Middle frontal gyrus (tissue), 1 donor: ENCODE measurements around the gene HACD4.
"Not testable (repeated sequence)": the region's sequence is repeated elsewhere in the genome, so short reads cannot be mapped to it uniquely, and the experiment has no call there.

Experiments
- DNase-seq: peaks from one replicate; pipeline ENCODE4 v3.0.0-alpha.2; 2015; ENCODE audit warnings: low spot score; ENCODE audit errors: extremely low spot score

The HACD4 gene

DNA sequence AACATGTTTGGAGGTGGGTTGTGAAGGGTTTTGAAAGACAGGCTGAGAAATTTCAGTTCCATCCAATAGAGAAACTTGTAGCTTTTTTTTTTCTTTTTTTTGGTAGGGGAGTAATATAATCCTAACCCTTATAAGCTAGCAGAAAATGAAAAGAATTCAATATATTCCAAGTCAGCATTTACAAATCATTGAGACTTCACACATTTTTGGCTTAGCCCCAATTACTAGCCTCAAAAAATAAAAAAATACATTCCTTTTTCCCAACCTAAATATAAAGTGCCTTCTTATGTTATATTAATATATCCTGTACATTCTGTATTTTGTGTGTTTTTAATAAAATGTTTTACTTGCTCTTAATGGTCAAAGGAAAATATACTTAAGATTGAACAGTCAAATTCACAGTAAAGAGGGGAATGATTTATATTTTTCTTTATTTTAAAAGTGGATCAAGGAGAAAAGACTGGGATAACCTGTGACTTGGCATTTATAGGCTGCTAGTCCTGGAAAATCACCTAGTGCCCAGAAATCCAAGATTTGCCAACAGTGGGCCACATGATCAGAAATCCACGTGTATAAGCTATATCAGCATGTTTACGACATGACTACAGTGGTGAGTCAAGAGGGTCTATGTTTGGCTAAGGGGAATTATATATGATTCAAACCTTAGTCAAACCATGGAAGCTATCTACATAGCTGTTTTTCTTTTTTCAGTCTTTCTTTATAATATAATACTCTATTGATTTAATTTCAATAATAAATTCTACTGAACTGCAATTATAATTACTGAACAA, 14.5 kb downstream of the HACD4 start:
- no peak for DNase-seq

DNA sequence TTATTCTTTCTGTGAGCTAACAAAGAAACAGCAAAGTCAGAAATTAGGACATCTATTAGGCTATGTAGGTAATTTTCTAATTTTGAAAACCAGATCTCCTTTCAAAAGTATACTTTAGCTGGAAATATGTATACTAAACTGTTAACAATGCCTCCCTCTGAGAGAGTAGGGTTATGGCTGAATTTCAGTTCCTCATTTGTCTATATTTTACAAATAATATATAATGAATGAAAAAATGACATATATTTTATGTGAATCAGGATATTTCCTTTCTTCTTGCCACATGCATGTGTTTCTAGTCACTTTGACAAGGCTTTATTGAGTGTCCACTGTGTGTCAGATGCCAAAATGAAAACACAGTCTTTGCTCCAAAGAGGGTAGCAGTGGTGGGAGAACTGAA, 15.4 kb downstream of the HACD4 start:
- DNase-seq = no peak

DNA sequence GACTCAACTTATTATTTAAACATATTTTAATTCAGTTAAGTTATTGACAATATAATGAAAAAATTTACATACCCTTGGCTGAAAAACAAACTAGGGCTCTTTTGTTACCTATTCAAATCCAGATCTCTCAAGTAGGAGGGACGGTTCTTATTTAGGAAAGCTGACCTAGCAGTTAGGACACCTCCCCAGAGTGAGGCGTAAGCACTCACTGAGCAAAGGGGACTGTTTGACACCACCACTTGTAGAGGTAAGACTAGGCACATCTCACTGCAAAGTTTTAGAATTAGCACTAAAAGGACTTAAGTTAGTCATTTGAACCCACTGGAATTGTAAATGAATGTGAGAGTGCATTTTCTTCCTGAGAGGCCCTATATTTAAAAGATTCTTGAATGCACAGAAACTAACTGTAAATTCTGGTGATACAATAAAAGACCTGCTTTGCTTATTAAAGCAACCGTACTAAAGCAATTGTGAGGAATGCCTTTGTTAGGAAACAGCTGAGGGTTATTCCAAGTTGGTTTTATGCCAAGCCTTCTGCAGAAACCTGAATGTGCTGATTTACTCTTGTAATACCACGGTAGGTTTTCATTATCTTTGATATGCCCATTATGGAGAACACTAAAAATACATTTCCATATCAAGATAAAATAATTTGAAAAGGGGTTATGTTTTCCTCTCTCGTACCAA, 16.2 kb downstream of the HACD4 start:
- DNase-seq = no peak

DNA sequence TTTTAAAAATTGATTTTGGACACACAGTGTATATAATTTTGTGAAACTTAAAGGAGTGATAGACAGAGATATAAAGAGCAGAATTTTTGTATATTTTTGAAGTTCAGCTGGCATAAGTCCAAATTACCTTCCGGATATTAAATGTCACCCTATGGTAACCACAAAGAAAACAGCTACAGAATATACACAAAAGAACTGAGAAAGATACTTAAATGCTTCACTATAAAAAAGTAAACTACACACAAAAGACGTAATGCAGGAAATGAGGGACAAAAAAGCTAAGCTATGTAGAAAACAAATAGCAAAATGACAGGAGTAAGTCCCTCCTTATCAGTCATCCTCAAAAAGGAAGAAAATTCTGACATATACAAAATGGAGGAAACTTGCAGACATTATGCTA, 29.4 kb downstream of the HACD4 start:
- DNase-seq = no peak

DNA sequence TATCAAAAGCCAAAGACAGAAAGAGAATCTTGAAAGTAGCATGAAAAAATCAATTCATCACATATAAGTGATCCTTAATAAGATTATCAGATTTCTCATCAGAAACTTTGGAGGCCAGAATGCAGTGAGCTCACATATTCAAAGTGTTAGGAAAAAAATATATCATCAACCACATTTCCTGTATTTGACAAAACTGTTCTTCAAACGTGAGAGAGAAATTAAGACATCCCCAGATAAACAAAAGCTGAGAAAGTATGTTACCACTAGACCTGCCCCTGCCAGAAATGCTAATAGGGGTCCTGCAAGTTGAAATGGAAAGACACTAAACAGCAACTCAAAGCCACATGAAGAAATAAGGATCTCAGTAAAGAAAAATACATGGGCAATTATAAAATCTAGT, 29.9 kb downstream of the HACD4 start:
- DNase-seq = no peak

DNA sequence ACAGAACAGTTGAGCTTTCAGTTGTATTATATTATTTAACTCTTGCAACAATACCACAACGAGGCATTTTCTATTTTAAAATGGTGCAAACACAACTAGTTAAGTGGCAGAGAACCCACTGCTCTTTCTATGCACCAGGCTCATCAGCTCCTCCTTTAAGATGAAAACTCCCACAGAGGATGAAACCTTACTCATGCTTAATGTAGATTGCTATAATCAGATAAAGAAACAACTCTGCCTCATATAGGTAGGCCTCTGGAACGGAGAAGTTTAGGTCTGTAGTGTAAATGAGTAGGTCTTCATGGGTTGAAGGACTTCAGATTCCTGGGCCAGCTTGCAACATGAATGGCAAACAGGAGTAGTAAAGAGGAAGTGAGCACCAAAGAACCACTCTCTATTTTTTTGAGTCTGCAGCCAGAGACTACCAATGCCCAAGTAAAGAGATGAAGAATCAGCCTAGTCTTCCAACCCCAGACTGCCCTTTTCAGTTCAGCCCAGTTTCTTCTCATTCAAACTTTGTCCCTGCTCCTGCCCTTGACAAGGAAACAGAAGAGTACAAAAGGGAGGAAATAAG, 33.9 kb downstream of the HACD4 start:
- no peak for DNase-seq

DNA sequence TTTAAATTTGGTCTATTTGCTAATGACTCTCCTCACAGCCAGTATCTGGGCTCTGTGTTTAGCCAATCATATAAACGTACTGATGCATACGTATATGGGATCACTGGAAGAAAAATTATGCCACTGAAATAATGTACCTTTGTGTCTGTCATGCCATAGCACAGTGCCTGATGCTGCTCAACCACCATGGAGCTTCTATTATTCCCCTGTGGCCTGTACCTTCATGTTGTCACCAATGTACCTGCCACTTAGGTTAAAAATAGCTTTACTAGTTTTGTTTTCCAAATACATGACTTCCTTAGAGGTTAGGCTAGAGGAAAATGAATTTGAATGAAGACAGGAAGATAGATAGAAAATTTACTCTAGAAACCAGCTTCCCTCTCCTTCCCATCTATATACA, 34.6 kb downstream of the HACD4 start:
- DNase-seq = no peak

DNA sequence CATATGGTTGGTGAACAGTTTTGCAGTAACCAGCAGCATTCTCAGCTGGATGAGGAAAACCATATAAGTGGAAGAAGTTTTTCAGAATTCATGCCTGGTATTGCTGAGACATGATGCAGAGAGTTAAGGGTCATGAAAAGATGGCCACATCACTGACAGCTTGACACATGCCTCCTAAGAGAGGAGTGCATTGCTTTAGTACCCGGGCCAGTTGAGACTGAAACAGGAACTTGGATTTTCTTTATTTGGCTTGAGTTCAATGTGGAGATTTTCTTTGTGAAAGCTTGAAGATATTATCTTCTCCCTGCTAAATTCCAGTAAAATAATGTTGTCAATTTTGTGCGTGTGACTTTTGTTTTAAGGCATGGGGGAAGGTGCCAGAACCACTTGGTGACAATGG, 35.8 kb downstream of the HACD4 start:
- DNase-seq = no peak

DNA sequence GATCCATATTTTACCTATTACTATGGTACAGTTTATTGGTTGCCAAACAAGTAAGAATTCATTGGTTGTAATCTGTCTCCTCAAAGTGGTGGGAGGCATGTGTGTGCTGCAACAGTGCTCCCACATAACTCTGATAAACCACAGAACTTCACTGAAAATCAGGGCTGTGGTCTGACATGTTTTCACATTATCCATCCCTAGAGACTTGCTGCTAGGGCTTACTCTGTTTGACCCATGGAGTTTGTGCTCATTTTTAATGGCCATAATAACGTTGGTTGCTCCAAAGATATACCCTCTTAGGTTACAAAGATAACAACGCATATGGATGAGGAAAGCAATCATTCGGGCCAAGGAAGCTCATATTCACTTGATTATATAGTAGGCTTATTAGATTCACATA, 37.0 kb downstream of the HACD4 start:
- no peak for DNase-seq

DNA sequence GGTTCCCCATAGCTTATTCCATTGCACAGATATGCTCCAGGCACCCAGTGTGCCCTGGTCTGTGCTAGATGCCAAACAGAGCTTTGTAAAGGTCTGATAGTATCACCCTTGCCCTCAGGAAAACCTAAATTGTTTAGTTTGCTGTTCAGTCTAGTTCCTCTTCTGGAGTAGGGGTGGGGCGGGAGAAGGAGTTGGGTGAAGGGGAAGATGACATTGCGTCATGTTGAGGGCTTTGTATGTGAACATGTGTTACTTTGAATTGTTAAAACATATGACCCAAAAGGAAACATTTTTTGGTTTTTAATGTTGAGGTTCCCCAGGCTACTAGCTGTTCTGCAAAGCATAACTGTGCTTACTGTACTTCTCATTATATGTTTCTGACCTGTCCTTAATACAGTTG, 40.6 kb downstream of the HACD4 start:
- no peak for DNase-seq

DNA sequence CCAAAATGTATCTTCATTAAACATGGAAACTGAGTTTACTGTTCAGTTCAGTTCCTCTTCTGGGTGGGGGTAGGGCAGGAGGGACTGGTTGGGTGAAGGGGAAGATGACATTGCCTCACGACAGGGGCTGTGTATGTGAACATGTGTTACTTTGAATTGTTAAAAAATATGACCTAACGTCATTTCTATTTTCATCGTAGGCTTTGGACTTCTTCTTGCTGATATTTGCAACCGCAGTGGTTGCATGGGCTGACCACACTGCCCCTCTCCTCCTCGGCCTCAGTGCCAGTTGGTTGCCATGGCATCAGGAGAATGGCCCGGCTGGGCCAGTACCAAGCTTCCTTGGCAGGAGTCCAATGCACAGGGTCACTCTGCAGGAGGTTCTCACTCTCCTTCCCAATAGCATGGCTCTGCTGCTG, 41.5 kb downstream of the HACD4 start:
- DNase-seq = peak; percentile 27

DNA sequence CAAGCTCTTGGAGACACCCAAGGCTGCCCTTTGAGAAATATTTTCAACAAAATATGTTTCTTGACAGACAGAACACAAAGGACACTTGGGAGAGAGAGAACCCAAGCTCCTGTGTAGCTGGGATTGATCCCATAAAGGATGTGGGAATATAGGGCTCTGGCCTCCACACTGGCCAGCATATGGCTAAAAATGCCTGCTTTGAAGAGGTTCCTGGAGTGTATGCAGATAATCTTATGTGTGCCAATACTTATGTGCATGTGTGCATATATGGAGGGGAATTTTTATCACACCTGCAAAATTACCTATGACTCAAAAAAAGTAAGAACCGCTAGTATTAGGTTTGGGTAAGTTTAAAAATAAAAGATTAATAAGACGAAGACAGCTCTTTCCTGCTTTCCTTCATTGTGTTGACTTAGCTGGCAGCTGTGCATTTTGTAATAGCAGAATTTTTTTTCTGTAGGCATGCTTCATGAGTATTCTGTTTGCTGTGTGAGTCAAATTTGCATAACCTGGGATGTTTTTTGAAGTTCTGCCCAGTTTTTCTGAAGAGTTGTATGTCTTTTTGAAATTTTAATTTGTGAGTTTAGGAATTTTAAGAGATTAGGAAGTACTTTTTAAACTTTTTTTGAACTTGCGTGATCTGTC, 42.6 kb downstream of the HACD4 start:
- no peak for DNase-seq

DNA sequence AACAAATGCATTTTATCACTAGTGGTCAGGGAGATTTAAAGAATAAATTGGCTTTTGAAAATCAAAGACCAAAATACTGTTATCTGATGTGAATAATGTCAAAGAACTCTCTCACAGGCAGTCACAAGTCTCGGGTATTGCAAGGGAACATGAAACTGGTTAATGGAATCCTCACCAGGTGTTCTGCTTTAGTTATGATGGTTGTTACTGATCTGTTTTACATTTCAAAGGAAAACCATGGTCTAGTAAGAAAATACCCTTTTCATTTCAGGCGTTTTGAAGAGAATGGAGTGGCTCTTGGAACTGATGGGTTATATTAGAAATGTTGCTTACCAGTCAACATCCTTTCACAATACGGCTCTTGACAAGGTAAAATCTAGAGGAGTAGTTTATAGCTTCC, 43.4 kb downstream of the HACD4 start:
- no peak for DNase-seq

DNA sequence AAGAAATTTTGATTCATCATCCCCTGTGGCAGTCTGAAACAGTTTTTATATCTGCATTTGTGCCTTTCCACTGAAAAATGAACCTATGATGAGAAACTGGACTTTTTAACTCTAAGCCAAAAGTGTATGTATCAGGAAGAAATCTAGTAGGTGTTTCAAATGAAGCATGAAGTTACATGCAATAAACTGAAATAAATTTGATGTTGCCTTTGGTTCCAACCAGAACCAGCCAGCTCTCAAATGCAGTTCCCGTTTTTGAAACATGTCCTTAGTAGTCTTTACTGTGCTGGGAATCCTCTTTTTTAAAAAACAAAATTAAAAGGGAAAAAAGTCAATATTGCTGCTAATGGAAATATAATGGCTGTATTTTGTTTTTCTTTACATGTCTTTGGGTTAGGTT, 43.9 kb downstream of the HACD4 start:
- DNase-seq = no peak

DNA sequence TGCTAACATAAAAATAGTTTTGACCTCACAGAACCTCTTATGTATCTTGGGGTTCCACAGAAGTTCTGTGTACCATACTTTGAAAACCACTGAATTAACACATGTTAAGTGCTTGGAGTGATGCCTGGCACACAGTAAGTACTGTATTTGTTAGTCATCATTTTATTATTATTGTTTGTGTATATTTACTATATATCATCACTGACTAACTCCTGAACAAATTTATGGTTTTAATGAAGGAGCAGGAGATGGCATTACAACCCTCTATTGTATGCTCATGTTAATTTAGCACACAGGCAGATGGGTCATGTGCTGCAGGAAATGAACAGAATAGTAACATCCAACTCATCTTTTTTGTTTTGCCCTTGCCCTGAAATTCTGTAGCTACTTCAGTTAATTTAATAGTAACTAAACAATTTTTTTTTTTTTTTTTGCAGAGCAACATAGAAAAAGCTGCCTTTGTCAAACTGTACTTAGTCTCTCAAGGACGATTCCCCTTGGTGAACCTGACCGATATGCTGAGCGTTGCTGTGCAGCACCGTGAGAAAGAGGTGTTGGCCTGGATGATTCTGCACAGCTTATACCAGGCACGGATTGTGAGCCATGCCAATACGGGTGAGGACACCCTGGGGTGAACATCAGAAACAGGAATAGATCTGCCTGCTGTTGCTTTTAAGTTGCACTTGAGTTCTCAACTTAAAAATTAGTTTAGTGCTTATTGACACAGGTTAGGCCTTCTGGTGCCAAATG, 45.4 kb downstream of the HACD4 start:
- no peak for DNase-seq

DNA sequence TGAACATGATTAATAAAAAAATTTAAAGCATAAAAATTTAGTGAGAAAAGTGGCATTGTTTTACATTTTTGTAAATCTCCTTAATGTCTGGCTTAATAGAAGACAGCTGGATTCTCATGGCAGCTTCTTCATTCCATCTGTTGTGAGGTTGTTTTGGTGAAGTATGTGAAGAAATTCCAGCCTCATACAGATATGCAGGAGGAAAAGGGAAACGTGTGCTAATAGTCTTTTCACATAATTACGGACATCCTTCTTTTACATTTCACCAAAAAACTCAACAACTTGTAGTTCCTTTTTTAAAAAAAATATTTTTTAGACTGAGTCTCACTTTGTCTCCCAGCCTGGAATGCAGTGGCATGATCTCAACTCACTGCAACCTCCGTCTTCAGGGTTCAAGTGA, 46.9 kb downstream of the HACD4 start:
- DNase-seq = no peak

DNA sequence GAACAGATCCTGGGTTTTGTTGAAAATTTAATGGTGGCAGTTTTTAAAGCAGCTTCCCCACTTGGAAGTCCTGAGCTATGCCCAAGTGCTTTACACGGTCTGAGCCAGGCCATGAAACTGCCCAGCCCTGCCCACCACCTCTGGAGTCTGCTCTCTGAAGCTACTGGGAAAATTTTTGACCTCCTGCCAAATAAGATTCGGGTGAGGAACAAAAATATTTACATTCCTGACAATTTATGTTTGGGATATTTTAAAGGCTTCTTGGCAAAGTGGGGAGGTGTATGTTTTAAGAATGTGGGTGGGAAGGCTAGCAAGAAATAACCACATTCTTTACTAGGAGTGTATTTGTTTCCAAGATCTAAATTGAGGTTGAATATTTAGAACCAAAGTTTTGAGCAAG, 50.0 kb downstream of the HACD4 start:
- DNase-seq = no peak

DNA sequence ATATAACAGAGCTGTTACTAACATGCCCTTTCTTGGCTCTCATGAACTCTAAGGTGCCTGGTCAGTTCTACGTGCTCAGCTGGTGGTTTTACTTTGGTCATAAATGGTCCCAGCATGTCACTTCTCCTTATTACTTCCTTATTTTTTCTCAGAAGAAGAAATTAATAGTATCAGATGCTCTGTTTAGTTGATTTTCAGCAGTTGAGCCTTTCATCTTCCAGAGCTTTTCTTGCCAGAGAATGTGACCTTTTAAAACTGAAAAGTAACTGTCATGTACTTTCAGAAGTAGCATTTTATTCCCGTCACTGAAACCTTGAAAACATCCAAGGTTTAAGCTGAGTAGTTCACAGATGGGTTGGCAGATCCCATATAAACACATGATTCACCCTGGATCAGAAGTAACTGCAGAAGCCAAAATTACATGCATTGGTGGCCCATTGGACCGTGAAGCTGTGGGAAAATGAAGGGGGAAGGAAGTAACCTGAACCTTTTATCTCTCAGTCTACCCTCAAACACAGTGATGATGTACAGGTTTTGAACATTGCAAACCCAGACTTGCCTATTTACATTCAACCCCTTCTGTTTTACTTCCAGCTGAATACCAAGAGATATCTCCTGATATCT, 50.5 kb downstream of the HACD4 start:
- DNase-seq = no peak

DNA sequence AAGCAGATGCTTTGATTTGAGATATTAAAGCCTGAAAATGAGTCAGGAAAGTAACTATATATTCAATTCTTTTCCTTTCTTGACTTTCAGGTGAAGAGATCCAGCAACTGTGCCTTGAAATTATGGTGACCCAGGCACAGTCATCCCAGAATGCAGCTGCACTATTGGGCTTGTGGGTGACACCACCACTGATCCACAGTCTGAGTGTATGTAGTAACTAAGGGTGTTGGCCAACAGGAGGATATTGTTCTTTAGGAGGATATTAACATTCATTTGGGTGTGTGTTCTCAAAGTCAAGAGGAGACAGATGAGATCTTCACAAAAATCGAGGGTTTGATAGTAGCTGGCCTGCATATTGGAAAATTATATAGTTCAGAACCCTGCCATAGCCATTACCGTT, 53.2 kb downstream of the HACD4 start:
- no peak for DNase-seq

DNA sequence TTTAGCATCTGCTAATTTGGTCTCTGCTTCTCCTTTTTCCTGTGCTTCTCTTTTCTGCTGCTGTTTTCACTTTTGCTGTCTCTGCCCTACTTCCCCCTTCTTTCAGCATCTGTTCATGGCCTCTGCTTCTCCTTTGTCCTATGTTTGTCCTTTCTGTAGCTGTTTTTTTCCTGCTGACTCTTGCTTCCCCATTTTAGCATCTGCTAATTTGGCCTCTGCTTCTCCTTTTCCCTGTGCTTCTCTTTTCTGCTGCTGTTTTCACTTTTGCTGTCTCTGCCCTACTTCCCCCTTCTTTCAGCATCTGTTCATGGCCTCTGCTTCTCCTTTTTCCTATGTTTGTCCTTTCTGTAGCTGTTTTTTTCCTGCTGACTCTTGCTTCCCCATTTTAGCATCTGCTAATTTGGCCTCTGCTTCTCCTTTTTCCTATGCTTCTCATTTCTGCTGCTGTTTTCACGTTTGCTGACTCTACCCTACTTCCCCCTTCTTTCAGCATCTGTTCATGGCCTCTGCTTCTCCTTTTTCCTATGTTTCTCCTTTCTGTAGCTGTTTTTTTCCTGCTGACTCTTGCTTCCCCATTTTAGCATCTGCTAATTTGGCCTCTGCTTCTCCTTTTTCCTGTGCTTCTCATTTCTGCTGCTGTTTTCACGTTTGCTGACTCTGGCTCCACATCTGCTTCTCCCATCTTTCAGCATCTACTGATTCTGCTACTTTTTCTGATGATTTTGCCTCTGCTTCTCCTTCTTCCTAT, 57.1 kb downstream of the HACD4 start:
- DNase-seq = not testable (repeated sequence)
